SK-N-SH treated with all-trans-retinoic acid at 6 μM for 48 hours (cell line): ENCODE measurements around the gene ITPKB.

ENCODE experiments used
- ATAC-seq: fragments of 200-7000 bp; cut with Tn5 transposase; 3 replicates; pipeline ENCODE4 v1.9.1; 2020; ENCODE audit warnings: mild to moderate bottlenecking, moderate library complexity
- CSDC2 ChIP-seq: fragments of 250-450 bp; sonication (Bioruptor Pico); IDR thresholded peaks from 2 replicates; pipeline ENCODE4 v1.5.0; 2020; ENCODE audit warnings: mild to moderate bottlenecking, moderate library complexity
- GLIS3 ChIP-seq: fragments of 250-450 bp; sonication (Bioruptor Pico); IDR thresholded peaks from 2 replicates; pipeline ENCODE4 v1.5.0; 2020; ENCODE audit warnings: mild to moderate bottlenecking, moderate library complexity
- ISL1 ChIP-seq: fragments of 250-450 bp; sonication (Bioruptor Pico); IDR thresholded peaks from 2 replicates; pipeline ENCODE4 v2.1.2; 2022; ENCODE audit warnings: mild to moderate bottlenecking, moderate library complexity
- OSR1 ChIP-seq: fragments of 250-450 bp; sonication (Bioruptor Pico); IDR thresholded peaks from 2 replicates; pipeline ENCODE4 v1.8.0; 2022; ENCODE audit warnings: moderate library complexity, mild to moderate bottlenecking, inconsistent platforms
- POU6F1 ChIP-seq: fragments of 250-450 bp; sonication (Bioruptor Pico); IDR thresholded peaks from 2 replicates; pipeline ENCODE4 v1.8.0; 2021; ENCODE audit warnings: low read depth, mild to moderate bottlenecking, moderate library complexity, borderline replicate concordance
- PPARA ChIP-seq: fragments of 250-450 bp; sonication (Bioruptor Pico); IDR thresholded peaks from 2 replicates; pipeline ENCODE4 v1.5.0; 2020; ENCODE audit warnings: mild to moderate bottlenecking, borderline replicate concordance
- RARB ChIP-seq: fragments of 250-450 bp; sonication (Bioruptor Pico); IDR thresholded peaks from 2 replicates; pipeline ENCODE4 v1.8.0; 2021; ENCODE audit warnings: mild to moderate bottlenecking, moderate library complexity
- SNAI2 ChIP-seq: fragments of 250-450 bp; sonication (Bioruptor Pico); IDR thresholded peaks from 2 replicates; pipeline ENCODE4 v1.5.0; 2020; ENCODE audit warnings: mild to moderate bottlenecking, moderate library complexity
- TCF4 ChIP-seq: fragments of 250-450 bp; sonication (Bioruptor Pico); IDR thresholded peaks from 2 replicates; pipeline ENCODE4 v1.8.0; 2021; ENCODE audit warnings: mild to moderate bottlenecking, moderate library complexity, borderline replicate concordance
- TOX ChIP-seq: fragments of 250-450 bp; sonication (Bioruptor Pico); IDR thresholded peaks from 2 replicates; pipeline ENCODE4 v1.8.0; 2021; ENCODE audit warnings: mild to moderate bottlenecking, moderate library complexity, borderline replicate concordance
- TSHZ2 ChIP-seq: fragments of 250-450 bp; sonication (Bioruptor Pico); IDR thresholded peaks from 2 replicates; pipeline ENCODE4 v1.5.0; 2020; ENCODE audit warnings: mild to moderate bottlenecking, moderate library complexity
- ZC3H10 ChIP-seq: fragments of 250-450 bp; sonication (Bioruptor Pico); IDR thresholded peaks from 2 replicates; pipeline ENCODE4 v1.5.1; 2021; ENCODE audit warnings: mild to moderate bottlenecking, moderate library complexity
- ZFP3 ChIP-seq: fragments of 250-450 bp; sonication (Bioruptor Pico); IDR thresholded peaks from 2 replicates; pipeline ENCODE4 v1.5.0; 2020; ENCODE audit warnings: mild to moderate bottlenecking, moderate library complexity
- ZFP30 ChIP-seq: fragments of 450-650 bp; formaldehyde crosslinking; IDR thresholded peaks from 2 replicates; pipeline ENCODE4 v1.5.0; 2022; ENCODE audit warnings: mild to moderate bottlenecking, moderate library complexity
- ZNF565 ChIP-seq: fragments of 450-650 bp; formaldehyde crosslinking; conservative IDR thresholded peaks from 2 replicates; pipeline ENCODE4 v1.5.0; 2020; ENCODE audit warnings: low read depth, mild to moderate bottlenecking, moderate library complexity
- ZNF70 ChIP-seq: fragments of 450-650 bp; formaldehyde crosslinking; IDR thresholded peaks from 2 replicates; pipeline ENCODE4 v1.5.0; 2020; ENCODE audit warnings: mild to moderate bottlenecking, moderate library complexity
- ZNF8 ChIP-seq: fragments of 450-650 bp; formaldehyde crosslinking; IDR thresholded peaks from 2 replicates; pipeline ENCODE4 v1.5.0; 2020; ENCODE audit warnings: mild to moderate bottlenecking, moderate library complexity
- TF ChIP-seq, protein P1 (sequence below): fragments of 250-450 bp; sonication (Bioruptor Pico); IDR thresholded peaks from 2 replicates; pipeline ENCODE4 v1.5.1; 2021; ENCODE audit warnings: mild to moderate bottlenecking, moderate library complexity
- TF ChIP-seq, protein P2 (sequence below): fragments of 250-450 bp; sonication (Bioruptor Pico); IDR thresholded peaks from 2 replicates; pipeline ENCODE4 v1.8.0; 2020; ENCODE audit warnings: mild to moderate bottlenecking, moderate library complexity, borderline replicate concordance
- TF ChIP-seq, protein P3 (sequence below): fragments of 250-450 bp; sonication (Bioruptor Pico); IDR thresholded peaks from 2 replicates; pipeline ENCODE4 v1.5.1; 2020; ENCODE audit warnings: low read depth, mild to moderate bottlenecking, moderate library complexity

The ITPKB gene

DNA sequence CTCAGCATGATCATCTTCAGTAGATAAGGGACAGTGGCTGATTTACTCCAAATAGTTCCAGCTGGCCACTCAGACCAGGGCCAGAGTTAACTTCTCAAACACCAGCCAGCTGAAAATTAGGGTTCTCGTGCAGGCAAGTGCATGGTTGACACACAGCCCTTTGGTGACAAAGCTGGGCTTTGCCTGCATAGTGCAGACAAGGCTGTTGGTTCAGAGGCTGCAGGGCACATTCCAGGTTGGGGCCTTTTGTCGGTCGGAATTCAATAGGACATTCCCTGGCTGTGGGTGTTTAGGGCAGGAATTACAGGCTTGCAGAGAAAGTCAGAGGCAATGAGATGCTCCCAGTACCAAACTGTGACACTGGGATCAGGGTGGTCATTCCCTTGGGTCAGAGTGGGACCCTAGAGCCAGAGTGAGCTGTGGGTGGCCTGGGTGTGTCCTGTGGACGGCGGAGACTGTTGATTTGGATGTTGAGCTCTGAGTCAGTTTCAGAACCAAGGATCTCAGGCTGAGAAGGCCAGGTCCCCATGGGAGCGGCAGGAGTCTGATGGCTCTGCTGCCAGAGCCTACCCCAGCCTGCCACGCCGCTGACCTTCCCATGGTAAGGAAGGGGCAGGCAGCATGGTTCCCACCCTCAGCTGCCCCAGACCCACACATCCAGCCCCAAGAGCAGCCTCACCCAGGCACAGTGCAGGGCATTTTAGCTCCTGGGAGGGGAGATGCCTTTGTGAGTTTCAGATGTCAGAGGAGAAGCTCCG, 134.3 kb downstream of the ITPKB start:
- ATAC-seq, result no peak

DNA sequence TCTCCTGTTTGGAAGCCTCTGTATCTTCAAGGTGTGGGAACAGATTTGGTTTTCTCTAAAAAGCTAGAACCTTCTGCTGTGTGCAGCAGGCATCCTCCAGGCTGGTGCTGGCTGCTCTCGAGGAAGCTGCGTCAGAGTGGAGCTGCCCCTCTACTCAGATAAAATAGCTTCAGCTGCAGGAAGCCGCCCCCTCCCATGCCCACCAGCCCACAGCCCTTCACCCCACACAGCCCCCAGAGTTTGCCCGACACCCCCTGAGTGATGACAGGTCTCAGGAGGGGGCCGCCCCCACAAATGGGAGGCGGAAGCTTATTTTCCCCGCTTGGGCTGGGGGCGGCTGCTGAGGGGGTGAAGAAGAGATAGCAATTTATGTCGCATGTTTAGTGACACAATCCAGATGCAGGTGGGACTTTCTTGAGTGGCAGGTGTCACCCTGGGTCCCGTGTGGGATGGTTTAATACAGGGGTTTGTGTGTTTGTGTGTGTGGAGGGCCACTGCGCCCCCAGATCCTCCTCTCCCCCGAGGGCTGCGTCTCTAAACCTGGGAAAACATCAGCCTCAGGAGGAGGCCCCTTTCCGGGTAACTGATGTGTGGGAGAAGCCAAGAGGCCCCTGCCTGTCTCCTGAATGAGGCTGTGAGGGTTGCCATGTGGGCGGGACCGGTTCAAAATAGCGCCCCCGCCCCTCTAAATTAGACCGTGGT, 135.1 kb downstream of the ITPKB start:
- ATAC-seq, result no peak

More for the DNA sequence above, 134.3 kb downstream of the ITPKB start:
- TF ChIP-seq, protein P1, sequence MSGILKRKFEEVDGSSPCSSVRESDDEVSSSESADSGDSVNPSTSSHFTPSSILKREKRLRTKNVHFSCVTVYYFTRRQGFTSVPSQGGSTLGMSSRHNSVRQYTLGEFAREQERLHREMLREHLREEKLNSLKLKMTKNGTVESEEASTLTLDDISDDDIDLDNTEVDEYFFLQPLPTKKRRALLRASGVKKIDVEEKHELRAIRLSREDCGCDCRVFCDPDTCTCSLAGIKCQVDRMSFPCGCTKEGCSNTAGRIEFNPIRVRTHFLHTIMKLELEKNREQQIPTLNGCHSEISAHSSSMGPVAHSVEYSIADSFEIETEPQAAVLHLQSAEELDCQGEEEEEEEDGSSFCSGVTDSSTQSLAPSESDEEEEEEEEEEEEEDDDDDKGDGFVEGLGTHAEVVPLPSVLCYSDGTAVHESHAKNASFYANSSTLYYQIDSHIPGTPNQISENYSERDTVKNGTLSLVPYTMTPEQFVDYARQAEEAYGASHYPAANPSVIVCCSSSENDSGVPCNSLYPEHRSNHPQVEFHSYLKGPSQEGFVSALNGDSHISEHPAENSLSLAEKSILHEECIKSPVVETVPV (CRISPR knock-in tag), result no peak
- no peak for TF ChIP-seq ZNF565 (CRISPR knock-in tag)
- no peak for TF ChIP-seq RARB
- TF ChIP-seq ZFP3 (CRISPR knock-in tag), result no peak
- TF ChIP-seq TCF4 (CRISPR knock-in tag), result no peak
- no peak for TF ChIP-seq ZNF8 (CRISPR knock-in tag)
- TF ChIP-seq, protein P2, sequence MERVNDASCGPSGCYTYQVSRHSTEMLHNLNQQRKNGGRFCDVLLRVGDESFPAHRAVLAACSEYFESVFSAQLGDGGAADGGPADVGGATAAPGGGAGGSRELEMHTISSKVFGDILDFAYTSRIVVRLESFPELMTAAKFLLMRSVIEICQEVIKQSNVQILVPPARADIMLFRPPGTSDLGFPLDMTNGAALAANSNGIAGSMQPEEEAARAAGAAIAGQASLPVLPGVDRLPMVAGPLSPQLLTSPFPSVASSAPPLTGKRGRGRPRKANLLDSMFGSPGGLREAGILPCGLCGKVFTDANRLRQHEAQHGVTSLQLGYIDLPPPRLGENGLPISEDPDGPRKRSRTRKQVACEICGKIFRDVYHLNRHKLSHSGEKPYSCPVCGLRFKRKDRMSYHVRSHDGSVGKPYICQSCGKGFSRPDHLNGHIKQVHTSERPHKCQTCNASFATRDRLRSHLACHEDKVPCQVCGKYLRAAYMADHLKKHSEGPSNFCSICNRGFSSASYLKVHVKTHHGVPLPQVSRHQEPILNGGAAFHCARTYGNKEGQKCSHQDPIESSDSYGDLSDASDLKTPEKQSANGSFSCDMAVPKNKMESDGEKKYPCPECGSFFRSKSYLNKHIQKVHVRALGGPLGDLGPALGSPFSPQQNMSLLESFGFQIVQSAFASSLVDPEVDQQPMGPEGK (CRISPR knock-in tag), result no peak
- TF ChIP-seq, protein P3, sequence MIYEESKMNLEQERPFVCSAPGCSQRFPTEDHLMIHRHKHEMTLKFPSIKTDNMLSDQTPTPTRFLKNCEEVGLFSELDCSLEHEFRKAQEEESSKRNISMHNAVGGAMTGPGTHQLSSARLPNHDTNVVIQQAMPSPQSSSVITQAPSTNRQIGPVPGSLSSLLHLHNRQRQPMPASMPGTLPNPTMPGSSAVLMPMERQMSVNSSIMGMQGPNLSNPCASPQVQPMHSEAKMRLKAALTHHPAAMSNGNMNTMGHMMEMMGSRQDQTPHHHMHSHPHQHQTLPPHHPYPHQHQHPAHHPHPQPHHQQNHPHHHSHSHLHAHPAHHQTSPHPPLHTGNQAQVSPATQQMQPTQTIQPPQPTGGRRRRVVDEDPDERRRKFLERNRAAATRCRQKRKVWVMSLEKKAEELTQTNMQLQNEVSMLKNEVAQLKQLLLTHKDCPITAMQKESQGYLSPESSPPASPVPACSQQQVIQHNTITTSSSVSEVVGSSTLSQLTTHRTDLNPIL (CRISPR knock-in tag), result no peak
- TF ChIP-seq SNAI2 (CRISPR knock-in tag), result no peak
- no peak for TF ChIP-seq ISL1 (CRISPR knock-in tag)
- TF ChIP-seq ZFP30 (CRISPR knock-in tag), result no peak
- no peak for TF ChIP-seq GLIS3 (CRISPR knock-in tag)
- TF ChIP-seq POU6F1 (CRISPR knock-in tag), result no peak
- no peak for TF ChIP-seq PPARA (CRISPR knock-in tag)
- no peak for TF ChIP-seq TSHZ2 (CRISPR knock-in tag)
- TF ChIP-seq TOX, result no peak
- TF ChIP-seq ZNF70 (CRISPR knock-in tag), result no peak
- TF ChIP-seq OSR1 (CRISPR knock-in tag), result no peak
- no peak for TF ChIP-seq ZC3H10
- TF ChIP-seq CSDC2 (CRISPR knock-in tag), result no peak

More for the DNA sequence above, 135.1 kb downstream of the ITPKB start:
- TF ChIP-seq RARB (no peak), ZFP3 (CRISPR knock-in tag) (no peak), ZNF70 (CRISPR knock-in tag) (no peak)
